Medulla oblongata (tissue), 1 donor: ENCODE data around the gene KMT2A.
"Not testable (repeated sequence)": the region's sequence is repeated elsewhere in the genome, so short reads cannot be mapped to it uniquely, and the experiment has no call there.

Source experiments
- DNase-seq: peaks from one replicate; pipeline ENCODE4 v3.0.0-alpha.2; 2015; ENCODE audit errors: extremely low spot score

Gene KMT2A

DNA sequence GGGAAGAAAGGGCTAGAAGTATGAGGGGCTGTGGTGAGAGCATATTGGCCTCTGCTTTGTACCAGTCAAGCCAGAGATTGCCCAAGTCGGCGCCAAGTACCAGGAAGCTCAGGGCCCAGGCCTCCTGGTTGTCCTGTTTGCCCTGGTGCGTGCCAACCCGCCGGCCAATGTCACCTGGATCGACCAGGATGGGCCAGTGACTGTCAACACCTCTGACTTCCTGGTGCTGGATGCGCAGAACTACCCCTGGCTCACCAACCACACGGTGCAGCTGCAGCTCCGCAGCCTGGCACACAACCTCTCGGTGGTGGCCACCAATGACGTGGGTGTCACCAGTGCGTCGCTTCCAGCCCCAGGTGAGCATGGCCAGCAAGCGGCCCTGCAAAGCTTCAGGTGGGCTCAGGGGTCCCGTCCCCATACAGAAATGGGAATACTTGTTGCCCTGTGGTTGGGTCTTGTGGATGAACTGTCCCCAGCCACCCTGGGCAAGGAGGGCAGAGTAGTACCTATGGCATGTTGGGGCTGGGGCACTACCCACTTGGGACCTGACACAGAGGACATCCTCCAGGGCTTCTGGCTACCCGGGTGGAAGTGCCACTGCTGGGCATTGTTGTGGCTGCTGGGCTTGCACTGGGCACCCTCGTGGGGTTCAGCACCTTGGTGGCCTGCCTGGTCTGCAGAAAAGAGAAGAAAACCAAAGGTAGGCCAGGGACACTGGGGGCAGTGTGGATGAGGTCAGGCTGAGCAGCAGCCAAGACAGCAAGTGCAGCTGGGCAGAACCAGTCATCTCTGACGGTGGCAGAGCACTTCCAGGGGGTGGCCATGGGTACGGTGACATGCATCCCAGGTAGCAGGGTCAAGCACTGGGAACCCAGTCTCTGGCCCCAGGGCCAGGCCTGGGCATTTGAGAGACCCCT, 96.8 kb downstream of the KMT2A start:
- no peak for DNase-seq

DNA sequence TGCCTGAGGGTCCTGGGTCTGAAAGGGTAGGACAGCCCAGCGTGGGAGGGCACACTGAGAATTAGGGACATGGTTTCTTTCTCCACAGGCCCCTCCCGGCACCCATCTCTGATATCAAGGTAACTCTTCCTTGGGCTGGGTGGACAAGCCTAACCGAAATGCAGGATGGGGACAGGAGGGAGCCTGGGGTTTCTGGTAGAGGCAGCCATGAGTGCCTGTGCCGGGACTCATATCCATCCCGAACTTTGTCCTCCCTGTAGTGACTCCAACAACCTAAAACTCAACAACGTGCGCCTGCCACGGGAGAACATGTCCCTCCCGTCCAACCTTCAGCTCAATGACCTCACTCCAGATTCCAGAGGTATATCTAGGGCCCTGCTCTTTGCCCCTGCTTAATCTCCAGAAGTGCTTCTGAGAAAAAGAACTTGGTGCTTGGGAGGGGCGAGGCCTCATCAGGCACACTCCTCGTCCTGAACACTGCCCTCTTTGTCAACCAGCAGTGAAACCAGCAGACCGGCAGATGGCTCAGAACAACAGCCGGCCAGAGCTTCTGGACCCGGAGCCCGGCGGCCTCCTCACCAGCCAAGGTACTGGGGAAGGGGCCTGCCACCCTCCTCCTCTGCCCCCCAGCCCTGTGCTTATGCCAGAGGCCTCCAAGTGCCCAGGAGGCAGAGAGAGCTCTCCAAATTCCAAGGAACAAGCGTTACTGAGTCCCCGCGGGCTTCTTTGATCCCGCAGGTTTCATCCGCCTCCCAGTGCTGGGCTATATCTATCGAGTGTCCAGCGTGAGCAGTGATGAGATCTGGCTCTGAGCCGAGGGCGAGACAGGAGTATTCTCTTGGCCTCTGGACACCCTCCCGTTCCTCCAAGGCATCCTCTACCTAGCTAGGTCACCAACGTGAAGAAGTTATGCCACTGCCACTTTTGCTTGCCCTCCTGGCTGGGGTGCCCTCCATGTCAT, 97.8 kb downstream of the KMT2A start:
- peak; percentile 79 for DNase-seq

DNA sequence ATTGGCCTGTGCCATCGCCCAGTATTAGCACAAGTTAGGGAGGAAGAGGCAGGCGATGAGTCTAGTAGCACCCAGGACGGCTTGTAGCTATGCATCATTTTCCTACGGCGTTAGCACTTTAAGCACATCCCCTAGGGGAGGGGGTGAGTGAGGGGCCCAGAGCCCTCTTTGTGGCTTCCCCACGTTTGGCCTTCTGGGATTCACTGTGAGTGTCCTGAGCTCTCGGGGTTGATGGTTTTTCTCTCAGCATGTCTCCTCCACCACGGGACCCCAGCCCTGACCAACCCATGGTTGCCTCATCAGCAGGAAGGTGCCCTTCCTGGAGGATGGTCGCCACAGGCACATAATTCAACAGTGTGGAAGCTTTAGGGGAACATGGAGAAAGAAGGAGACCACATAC, 99.0 kb downstream of the KMT2A start:
- DNase-seq: no peak

DNA sequence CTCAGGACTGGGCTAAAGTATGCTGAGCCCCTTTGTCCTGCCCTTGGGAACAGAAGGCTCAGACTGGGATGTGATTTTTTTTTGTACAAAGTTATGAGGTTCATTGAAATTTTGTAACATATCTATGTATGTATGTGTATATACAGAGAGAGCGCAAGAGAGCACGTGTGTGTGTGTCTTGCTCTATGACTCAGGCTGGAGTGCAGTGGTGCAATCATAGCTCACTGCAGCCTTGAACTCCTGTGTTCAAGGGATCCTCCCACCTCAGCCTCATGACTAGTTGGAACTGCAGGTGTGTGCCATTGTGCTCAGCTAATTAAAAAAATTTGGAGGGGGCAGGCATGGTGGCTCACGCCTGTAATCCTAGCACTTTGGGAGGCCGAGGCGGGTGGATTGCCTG, 100.4 kb downstream of the KMT2A start:
- no peak for DNase-seq

DNA sequence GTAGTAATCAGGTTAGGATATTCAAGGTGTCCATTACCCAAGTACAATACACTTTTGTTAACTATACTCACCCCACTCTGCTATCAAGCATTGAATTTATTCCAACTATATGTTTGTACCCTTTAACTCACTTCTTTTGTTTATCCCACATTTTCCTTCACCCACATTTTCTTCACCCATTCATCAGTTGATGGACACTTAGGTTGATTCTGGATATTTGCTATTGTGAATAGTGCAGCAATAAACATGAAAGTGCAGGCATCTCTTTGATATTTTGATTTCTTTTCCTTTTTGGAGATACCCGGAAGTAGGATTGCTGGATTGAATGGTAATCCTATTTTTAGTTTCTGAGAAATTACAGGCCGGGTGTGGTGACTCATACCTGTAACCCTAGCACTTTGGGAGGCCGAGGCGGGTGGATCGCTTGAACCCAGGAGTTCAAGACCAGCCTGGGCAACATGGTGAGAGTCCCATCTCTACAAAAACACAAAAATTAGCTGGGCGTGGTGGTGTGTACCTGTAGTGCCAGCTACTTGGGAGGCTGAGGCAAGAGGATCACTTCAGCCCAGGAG, 101.2 kb downstream of the KMT2A start:
- no peak for DNase-seq

DNA sequence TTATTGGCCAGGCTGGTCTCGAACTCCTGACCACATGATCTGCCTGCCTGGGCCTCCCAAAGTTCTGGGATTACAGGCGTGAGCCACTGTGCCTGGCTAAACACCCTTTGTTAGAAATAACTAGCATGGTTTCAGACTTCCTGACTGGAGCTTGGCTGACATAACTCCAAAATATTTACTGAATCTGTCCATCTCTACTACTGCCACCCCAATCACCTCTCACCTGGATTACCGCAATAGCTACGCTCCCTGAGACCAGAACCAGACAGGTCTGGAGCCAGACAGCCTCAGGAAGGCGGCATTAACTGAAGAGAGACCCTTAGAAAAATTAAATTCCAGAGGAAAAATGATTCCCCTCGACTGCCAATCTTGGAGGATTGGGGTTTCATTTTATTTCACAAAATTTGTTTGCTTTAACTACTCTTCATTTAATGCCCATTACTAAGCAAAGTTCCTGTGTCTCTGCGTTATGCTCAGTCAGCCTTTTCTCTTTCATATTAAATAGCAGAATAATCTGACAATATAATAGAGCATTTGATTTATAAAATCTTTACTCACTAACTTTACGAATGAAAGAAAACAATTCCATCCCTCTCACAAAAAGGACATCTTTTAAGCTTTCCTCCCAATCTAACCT, 107.8 kb downstream of the KMT2A start:
- no peak for DNase-seq

DNA sequence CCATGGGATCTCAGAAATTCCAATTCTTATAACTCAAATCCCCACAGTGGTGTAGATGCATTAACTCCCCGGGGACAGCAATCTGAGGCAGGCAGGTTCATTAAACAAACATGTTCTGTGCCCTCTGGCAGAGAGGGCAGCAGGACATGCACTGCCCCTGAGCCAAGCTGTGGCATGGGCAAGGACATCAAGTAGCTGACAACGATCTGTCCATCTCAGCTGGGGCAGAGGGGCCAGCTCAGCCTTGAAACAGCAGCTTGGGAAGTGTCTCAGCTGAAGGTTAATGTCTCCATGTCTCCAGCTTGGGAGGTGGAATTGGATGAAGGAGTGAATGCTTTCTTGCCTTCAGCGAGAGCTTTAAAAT, 108.3 kb downstream of the KMT2A start:
- DNase-seq: no peak

DNA sequence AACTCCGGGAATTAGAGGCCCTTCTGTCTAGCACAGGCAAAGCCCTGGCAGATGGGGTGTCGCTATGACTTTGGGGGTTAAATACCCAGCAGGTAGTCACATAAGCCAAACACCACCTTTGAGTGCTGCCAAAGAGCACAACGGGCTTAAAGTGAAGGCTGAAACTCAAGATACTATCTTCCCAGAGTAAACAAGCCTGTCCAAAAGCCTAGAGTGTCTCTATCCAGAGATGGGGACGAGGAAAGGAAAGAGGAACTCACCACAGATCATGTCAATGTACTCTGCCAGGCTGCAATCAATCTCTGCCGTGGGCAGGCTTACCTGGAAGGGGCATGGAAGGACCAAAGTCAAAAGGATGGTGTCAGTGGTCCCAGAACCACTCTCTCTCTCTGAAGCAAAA, 109.2 kb downstream of the KMT2A start:
- no peak for DNase-seq

DNA sequence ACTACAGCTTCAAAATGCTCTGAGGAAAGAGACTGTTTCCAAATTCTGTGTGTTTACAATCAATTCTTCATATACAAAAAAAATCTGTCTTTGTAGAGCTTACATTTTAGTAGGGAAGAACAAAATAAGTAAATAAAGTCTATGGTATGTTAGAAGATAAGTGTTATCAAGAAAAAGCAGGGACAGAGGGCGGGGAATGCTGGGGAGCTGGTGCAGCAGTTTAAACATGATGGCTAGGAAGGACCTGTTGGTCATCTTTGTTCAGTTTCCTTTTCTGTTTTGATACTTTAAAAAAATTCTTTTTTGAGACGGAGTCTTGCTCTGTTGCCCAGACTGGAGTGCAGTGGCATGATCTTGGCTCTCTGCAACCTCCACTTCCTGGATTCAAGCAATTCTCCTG, 110.8 kb downstream of the KMT2A start:
- no peak for DNase-seq

DNA sequence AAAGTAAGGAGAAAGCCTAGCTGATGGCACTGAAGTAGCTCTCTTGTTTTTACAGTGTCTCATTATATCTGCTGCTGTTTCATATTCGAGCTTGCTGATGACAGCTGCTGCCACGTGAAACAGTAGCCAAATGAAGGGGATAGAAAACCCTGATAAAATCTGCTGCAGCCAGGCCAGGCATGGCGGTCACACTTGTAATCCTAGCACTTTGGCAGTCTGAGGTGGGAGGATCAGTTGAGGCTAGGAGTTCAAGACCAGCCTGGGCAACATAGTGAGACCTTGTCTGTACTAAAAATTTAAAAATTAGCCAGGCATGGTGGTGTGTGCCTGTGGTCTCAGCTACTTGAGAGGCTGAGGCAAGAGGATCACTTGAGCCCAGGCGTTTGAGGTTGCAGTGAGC, 116.0 kb downstream of the KMT2A start:
- no peak for DNase-seq

DNA sequence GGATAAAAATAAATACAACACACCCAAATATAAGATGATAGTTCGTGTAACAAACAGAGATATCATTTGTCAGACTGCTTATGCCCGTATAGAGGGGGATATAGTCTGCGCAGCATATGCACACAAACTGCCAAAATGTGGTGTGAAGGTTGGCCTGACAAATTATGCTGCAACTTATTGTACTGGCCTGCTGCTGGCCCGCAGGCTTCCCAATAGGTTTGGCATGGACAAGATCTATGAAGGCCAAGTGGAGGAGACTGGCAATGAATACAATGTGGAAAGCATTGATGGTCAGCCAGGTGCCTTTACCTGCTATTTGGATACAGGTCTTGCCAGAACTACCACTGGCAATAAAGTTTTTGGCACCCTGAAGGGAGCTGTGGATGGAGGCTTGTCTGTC, 124.5 kb downstream of the KMT2A start:
- no peak for DNase-seq

DNA sequence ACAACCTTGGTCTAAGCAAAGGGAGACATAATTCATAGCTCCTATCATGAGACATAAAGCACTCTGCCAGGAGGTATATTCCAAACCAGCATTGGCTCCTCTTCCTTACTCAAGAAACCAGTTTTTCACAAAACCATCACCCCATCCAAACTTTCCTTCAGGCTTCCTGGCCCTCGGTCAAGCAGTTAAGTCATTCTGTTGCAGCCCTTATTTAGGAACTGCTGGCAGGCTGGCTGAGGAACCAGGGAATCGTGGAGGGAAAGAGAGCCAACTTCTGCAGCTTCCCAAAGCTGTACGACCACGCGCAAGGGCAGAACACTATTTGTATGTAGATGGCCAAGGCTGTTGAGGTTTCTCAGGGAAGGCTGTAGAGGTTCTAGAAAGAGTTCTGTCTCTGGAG, 128.8 kb downstream of the KMT2A start:
- DNase-seq: peak; percentile 50

DNA sequence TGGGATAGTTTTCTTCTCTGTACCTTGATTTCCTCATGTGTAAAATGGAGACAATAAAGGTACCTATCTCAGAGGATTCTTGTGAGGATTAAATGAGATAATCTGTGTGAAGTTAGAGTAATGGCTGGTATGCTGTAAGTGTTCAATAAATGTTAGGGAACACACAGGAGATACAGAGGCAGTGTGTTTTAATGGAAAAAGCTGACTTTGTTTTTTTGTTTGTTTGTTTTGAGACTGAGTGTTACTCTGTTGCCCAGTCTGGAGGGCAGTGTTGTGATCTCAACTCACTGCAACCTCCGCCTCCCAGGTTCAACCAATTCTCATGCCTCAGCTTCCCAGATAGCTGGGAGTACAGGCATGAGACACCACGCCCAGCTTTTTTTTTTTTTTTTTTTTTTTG, 133.4 kb downstream of the KMT2A start:
- DNase-seq: no peak

DNA sequence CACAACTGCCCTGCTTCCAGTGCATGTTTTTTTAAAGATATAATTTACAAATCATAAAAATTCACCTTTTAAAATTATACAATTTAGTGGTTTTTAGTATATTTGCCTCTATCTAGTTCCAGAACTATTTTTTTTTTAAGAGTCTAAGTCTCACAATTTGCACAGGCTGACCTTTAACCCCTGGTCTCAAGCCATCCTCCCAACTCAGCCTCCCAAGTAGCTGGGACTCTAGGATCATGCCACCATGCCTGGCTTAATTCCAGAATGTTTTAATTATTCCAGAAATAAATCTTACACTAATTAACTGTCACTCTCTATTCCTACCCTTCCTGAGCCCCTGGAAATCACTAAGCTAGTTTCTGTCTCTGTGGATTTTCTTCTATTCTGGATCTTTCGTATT, 134.5 kb downstream of the KMT2A start:
- no peak for DNase-seq

DNA sequence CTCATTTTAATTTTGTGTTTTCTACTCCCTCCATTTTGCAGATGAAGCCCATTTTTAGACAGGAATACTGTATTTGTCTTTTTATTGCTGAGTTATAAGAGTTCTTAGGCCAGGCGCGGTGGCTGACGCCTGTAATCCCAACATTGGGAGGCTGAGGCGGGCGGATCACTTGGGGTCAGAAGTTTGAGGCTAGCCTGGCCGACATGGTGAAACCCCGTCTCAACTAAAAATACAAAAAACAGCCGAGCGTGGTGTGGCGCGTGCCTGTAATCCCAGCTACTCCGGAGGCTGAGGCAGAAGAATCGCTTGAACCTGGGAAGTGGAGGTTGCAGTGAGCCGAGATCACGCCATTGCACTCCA, 135.4 kb downstream of the KMT2A start:
- not testable (repeated sequence) for DNase-seq

DNA sequence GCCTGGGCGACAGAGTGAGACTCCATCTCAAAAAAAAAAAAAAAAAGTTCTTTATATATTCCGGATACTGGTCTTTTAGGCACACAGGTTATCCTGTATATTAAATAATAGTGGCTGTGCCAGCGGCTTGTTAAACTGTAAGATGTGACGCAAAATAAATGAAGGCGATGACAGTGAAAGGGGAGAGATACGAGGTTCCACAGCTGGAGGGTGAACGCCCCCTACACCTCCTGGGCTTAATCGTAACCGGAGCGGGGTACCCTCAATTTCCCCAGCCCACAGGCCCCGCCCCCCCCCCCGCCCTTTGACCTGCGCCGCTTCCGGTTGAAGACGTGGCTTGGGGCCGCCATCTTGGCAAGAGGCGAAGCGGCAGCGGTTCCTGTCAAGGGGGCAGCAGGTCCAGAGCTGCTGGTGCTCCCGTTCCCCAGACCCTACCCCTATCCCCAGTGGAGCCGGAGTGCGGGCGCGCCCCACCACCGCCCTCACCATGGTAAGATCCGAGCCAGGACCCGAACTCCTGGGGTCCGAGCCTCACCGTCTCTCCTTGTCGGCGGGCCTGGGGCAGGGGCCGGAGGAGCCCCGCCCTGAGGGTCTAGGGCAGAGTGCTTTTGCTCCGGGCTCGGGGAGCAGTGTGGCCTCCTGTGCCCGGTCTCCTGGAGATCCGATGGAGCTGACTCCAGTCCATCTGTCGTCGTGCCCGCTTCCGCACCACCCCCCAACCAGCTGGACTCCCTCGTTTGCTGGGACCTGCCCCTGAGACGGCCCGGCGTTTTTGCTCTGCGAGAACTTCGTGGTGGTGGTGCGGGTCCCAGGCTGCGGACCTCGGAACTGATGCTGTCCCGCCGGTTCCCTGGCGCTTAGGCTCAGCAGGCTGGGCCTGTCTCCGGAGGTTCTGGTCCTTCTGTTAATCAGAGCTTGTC, 136.0 kb downstream of the KMT2A start, which contains the start of gene ARCN1:
Gene ARCN1, plus strand, starts transcription at position 349 of the 920 bp plus-strand sequence. Its CDS starts 139 bp downstream, at position 488.
- DNase-seq: peak; percentile 85

DNA sequence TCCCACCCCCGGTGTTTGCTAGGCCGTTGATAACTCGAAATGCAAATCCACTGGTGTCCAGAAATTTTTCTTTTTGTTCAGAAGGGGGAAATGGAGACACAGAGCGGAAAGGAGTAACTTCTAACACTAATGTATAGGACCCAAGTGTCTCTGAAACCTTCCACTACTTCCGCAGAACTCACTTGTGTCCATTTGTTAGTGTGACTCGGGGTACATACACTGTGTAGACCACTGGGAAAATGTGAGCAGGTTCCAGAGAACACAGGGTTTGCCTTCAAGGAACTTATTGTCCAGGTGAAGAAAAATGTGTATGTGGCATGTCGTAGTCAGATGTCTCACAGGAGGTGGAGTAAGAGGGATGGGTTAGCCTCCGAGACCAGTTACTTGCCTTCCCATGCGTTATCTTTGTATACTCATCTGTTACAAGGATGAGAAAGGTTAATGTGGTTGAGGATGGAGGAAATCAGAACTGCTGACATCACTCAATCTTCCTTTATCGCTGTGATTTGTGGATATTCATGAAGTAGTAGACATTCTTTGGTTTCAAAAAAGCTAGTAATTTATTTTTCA, 136.8 kb downstream of the KMT2A start:
- DNase-seq: peak; percentile 50

DNA sequence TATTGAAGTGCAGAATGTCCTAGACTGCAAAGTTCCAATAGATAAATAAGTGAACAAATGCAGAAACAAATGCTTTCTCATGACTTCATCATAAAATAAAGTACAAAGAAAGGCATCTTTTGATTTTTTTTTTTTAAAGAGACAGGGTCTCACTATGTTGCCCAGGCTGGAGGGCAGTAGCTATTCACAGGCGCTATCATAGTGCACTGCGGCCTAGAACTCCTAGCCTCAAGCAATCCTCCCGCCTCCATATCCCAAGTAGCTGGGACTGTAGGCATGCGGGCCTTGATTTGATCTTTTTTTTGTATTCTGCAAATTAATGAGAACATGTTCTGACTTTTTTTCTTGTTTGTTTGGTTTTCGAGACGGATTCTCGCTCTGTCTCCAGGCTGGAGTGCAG, 138.3 kb downstream of the KMT2A start:
- no peak for DNase-seq
